NOMO-1 treated with dmso at 0.1 percent for 144 hours (cell line): ENCODE results near the gene PFKL.
"Not testable (repeated sequence)": the region's sequence is repeated elsewhere in the genome, so short reads cannot be mapped to it uniquely, and the experiment has no call there.

ENCODE experiments used
- DNase-seq: peaks from one replicate; lab custom pipeline; 2025; ENCODE audit not compliant: unreplicated experiment; lab: John Stamatoyannopoulos, UW

Gene PFKL

DNA sequence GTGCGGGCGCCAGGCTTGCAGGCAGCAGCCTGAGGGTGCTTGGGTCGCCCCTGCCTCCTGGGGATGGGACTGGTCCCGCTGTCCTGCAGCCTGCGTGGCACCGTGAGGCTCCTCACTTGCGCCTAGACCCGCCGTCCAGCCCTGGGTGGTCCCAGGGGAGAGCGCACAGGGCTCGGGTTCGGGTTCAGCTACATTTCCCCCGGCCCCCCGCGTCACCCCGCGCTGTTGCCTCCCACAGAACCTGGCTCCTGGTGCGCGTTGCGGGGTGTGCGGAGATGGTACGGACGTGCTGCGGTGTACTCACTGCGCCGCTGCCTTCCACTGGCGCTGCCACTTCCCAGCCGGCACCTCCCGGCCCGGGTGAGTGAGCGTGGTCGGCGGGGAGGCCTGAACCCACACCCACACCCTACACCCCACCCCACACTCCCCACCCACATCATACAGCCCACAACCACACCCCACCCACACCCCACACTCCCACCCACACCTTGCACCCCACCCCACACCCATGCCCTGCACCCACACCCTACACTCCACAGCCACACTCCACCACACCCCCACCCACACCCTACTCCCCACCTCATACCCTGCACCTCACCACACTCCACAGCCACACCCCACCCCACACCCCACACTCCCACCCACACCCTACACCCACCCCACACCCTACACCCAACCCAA, 6.2 kb upstream of the PFKL start:
- DNase-seq, result no peak

GRCh38 chr21:44294391-44295162, 5.3 kb upstream of the PFKL start:
- DNase-seq, result no peak

DNA sequence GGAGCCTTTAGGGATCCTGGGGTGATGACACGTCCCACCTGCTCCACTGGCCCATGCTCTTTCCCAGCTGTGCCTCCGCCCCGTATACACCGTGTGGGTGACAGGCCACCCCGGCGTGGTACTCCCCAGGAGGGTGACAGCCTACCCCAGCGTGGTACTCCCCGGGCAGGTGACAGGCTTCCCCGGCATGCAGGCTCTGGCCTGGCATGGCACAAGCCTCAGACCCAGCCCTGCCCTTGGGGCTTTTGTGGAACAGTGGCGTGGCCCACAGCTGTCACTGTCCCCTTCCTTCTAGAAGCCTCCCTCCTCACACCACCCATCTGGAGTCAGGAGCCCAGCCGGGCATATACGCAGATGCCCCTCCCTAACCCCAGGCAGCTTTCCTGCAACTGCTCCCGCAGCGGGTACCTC, 4.7 kb upstream of the PFKL start:
- DNase-seq, result no peak

DNA sequence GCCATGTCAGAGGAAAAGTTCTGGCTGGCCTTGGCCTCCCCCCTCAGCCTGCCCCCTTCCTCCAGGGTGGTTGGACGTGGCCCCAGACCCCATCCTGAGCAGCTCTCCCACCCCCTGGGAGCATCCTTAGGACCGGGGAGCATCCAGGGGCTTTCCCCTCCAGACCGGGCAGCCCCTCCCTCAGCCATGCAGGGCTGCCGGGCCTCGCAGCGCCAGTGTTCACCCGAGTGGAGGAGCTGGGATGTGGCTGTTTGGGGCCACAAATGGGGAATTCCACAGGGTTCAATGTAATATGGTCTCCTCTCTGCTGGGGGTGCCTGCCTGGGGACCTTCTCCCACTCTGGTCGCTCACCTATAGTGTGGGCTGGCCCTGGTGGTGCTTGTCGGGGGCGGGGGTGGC, 4.2 kb upstream of the PFKL start:
- DNase-seq, result no peak

- DNase-seq, result no peak
Measured at GRCh38 chr21:44296103-44296519, 3.7 kb upstream of the PFKL start.

DNA sequence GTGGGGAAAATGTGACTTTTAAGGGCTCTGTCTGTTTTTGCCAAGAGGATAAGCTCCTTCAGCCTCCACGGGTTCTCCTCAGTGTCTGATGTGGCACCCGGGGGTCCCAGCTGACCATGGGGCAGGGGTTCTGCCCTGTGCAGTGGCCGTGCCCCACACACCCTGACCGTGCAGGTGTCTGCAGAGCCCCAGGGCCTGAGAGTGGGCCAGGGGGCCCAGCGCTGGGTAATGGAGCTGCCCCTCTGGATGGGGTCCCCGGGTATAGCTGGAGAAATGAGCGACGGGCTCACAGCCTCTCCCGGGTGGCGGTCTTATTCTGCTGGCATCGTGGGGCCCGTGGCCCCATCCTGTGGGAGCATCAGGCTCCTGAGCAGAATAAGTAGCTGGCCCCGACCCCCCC, 2.9 kb upstream of the PFKL start:
- DNase-seq, result no peak

GRCh38 chr21:44297525-44298290, 2.1 kb upstream of the PFKL start:
- peak; percentile 52 for DNase-seq

DNA sequence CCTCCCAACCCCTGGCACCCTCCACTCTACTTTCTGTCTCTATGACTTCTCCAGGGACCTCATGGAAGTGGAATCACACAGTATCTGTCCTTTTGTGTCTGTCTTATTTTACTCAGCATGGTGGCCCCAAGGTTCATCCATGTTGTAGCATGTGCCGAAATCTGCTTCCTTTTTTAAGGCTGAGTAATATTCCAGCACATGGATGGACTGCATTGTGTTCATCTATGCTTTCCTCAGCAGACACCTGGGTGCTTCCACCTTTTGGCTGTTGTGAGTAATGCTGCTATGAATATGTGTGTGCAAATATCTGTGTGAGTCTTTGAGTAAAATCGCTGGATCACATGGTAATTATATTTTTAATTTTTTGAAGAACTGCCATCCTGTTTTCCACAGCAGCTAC, 1.6 kb upstream of the PFKL start:
- no peak for DNase-seq

DNA sequence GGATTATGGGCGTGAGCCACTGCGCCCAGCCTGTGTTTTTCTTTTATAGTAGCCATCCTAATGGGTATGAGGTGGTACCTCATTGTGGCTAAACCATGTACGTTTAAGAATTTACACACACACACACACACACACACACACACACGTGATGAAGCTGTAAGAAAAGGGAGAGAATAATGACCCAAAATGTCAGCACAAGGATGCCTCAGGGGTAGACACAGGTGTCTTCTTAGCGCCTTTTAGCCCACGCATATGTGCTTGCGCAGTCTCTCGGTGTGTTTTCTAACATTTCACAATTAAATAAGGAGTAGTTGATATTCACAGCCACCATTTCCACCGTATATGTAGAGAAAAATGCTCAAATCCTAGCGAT, 782 bp upstream of the PFKL start:
- DNase-seq, result no peak

GRCh38 chr21:44300262-44300959, 558 bp downstream of the PFKL start:
- peak; percentile 48 for DNase-seq

DNA sequence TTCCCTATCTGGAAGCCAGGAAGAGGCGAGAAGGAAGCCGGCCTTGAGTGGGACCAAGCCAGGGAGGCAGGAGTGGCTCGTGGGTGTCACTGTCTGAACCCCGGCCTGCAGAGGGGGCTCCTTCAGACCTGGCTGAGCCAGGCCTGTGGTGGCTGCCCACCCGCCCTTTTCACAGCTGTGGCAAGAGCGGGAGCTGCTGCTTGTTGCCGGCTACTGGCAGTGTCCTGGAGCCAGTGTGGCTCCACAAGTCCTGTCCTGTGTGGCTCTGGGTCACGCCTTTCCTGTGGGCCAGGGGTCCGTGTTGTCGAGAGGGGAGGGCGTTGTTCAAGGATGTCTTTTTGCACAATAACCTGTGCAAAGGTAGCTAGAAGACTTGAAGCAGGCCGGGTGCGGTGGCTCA, 1.3 kb downstream of the PFKL start:
- no peak for DNase-seq

DNA sequence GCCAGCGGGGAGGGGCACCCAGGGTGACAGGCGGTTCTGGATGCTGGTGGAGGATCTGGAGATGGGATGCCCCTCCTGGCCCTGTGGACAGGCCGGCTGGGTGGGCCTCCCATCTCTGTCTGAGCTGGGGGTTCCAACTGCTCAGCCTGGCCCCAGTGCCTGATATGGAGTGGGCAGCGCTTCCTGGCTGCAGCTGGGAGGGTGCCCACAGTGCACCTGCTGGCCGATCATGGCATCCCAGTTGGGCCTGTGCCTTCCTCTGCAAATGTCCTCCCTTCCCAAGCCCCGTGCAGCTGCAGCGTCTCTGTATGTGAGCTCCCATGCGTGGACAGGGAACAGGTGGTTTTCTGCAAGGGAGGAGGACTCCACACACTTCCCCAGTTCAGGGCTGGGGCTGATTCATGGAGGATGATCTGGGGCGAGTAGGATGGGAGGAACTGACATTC, 2.1 kb downstream of the PFKL start:
- no peak for DNase-seq

GRCh38 chr21:44302573-44303401, 2.9 kb downstream of the PFKL start:
- not testable (repeated sequence) for DNase-seq

DNA sequence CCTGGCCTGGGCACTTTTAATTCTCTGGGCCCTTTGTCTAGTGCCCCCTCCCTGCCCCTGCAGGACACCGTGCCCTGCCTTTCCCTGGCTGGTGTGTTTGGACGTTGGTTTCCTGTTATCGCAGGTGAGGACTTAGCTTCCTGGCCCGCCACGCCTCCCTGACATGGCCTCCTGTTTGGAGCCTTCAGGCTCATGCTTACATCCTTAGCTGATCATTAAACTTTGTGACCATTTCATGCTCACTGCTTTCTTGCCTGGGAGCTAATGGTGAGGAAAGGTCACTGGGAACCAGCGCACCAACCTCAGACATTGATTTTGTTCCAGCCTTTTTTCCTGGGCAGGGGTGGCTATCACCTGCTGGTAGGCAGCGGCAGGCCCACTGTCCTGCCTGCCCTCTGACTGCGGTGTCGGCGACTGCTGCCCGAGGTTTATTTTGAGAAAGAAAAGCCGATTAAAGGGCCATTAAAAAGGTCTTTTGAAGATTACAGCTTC, 3.7 kb downstream of the PFKL start:
- DNase-seq, result no peak

GRCh38 chr21:44304011-44304616, 4.3 kb downstream of the PFKL start:
- no peak for DNase-seq

- no peak for DNase-seq
Measured at GRCh38 chr21:44304877-44305293, 5.0 kb downstream of the PFKL start.

- DNase-seq, result no peak
Measured at GRCh38 chr21:44305691-44306090, 5.8 kb downstream of the PFKL start.

DNA sequence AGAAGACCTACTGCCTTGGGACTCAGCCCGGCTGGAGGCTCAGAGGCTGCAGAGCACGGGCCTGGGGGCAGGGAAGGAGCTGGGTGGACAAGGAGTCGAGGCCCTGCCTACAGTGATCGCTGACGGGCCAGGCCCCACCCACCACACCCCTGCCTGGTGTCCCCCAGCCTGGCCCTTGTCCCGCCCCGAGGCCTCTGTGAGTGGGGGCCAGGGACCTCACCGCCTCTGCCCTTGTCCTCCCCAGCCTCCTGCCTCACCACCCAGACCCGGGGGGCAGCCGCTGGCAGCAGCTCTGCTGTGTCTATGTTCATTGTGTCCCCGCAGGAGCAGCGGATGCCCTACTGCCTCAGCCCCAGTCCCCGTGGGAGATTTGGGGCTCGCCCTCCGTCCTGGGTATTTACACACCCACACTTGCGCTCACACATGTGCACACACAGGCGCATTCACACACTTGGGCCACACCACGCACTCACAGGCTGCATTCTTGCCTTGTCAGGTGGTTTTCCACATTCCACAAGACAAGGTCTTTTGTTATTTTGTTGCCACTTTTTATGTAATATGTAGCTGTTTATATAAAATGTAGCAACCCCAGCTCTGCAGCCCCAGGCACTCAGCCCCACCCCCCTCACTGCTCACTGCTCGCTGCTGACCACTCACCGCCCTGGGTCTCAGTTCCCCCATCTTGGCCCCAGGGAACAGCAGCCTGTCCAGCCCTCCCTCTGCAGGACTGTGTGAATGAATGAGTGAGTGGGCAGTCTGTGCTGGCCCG, 7.3 kb downstream of the PFKL start:
- no peak for DNase-seq
